NCI-H69 (cell line): Measurements from ENCODE around the gene GPN1.
"Not testable (repeated sequence)": the region's sequence is repeated elsewhere in the genome, so short reads cannot be mapped to it uniquely, and the experiment has no call there.

Source experiments
- DNase-seq: peaks from one replicate; lab custom pipeline; 2025; lab: John Stamatoyannopoulos, UW

Gene GPN1

GRCh38 chr2:27627963-27628766 is 685 bp upstream of the GPN1 start:
- peak; percentile 14 for DNase-seq

- not testable (repeated sequence) for DNase-seq
Observed at GRCh38 chr2:27630257-27630656, 1.4 kb downstream of the GPN1 start.

- DNase-seq, result no peak
Observed at GRCh38 chr2:27634291-27634690, 5.4 kb downstream of the GPN1 start.

GRCh38 chr2:27636766-27637165 is 7.9 kb downstream of the GPN1 start:
- no peak for DNase-seq

- DNase-seq, result no peak
Observed at GRCh38 chr2:27638037-27638637, 9.3 kb downstream of the GPN1 start.

- DNase-seq, result no peak
Observed at GRCh38 chr2:27638709-27639108, 9.9 kb downstream of the GPN1 start.

GRCh38 chr2:27640722-27641245 is 11.9 kb downstream of the GPN1 start:
- DNase-seq, result no peak

- no peak for DNase-seq
Observed at GRCh38 chr2:27645197-27645596, 16.3 kb downstream of the GPN1 start.

GRCh38 chr2:27647289-27647688 is 18.4 kb downstream of the GPN1 start:
- no peak for DNase-seq

GRCh38 chr2:27647737-27648136 is 18.9 kb downstream of the GPN1 start:
- no peak for DNase-seq

GRCh38 chr2:27651056-27651455 is 22.2 kb downstream of the GPN1 start:
- DNase-seq, result no peak

GRCh38 chr2:27652341-27652740 is 23.5 kb downstream of the GPN1 start:
- DNase-seq, result no peak

- no peak for DNase-seq
Observed at GRCh38 chr2:27652790-27653189, 23.9 kb downstream of the GPN1 start.

GRCh38 chr2:27653397-27653796 is 24.5 kb downstream of the GPN1 start:
- DNase-seq, result no peak

- no peak for DNase-seq
Observed at GRCh38 chr2:27655155-27655951, 26.5 kb downstream of the GPN1 start.

GRCh38 chr2:27661371-27661770 is 32.5 kb downstream of the GPN1 start:
- no peak for DNase-seq

GRCh38 chr2:27663285-27664153 is 34.7 kb downstream of the GPN1 start, which contains the start of the genes SLC4A1AP and SUPT7L:
TSS of gene SLC4A1AP (plus strand) at chr2:27663889. CDS start at chr2:27663915, 26 bp downstream.
TSS of gene SUPT7L (minus strand) at chr2:27663614. CDS start at chr2:27662192, 1,422 bp downstream.
- DNase-seq, result peak; percentile 84

- DNase-seq, result peak; percentile 16
Observed at GRCh38 chr2:27664154-27664574, 35.3 kb downstream of the GPN1 start.

GRCh38 chr2:27664622-27665363 is 35.9 kb downstream of the GPN1 start:
- DNase-seq, result no peak

GRCh38 chr2:27667446-27667845 is 38.6 kb downstream of the GPN1 start:
- no peak for DNase-seq

- no peak for DNase-seq
Observed at GRCh38 chr2:27671235-27671634, 42.4 kb downstream of the GPN1 start.
